Sigmoid colon (tissue), 4 donors: ENCODE results near the gene RPIA.

ENCODE experiments used
- CTCF ChIP-seq, 4 experiments: fragments of 450-650 bp in 3 of 4; fragments of 200-600 bp in 1 of 4; IDR thresholded peaks; one replicate each; pipeline ENCODE4 v1.5.1; 2016 to 2019; ENCODE audit warnings: antibody characterized with exemption in 4 of 4, mild to moderate bottlenecking in 3 of 4, moderate library complexity in 2 of 4
- EP300 ChIP-seq, 4 donors: sonication (generic); formaldehyde crosslinking; IDR thresholded peaks; one replicate each; pipeline ENCODE4 v1.6.1; 2017; ENCODE audit warnings: antibody characterized with exemption in 4 of 4
- POLR2A ChIP-seq, 2 donors: fragments of 450-650 bp; IDR thresholded peaks; one replicate each; pipeline ENCODE4 v1.6.1; 2016; ENCODE audit warnings: antibody characterized with exemption in 2 of 2, mild to moderate bottlenecking in 2 of 2, moderate library complexity in 2 of 2

DNA sequence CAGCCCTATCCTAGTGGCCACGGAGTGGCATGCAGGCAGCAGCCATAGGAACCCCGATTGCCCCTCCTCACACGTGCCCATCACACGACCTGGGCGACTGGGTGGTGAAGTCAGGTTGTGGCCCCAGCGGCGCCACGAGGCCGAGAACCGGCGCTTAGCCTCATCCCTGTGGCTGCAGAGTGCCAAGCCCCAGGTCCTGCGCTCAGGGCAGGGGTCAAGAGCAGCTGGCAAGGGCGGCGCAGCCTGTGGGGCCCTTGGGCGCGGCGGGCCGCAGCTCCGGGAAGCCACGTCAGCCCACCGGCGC lies 73.3 kb downstream of the RPIA start:
- TF ChIP-seq EP300 (IDR thresholded peaks at IDR 0.05) (no peak), CTCF (IDR thresholded peaks at IDR 0.05) (no peak), POLR2A (IDR thresholded peaks at IDR 0.05) (no peak)
